GM19455 (cell line): ENCODE measurements around the gene PPP2R2D.

Experiments used
- ATAC-seq: cut with Tn5 transposase; IDR thresholded peaks from one replicate; pipeline ENCODE4 v1.9.1; 2021; ENCODE audit not compliant: unreplicated experiment

The PPP2R2D gene

GRCh38 chr10:131996466-131997365 is 95.9 kb downstream of the PPP2R2D start:
- ATAC-seq: no peak

- no peak for ATAC-seq
These were observed 96.7 kb downstream of the PPP2R2D start for GRCh38 chr10:131997366-131998049.

GRCh38 chr10:131998050-131998844 is 97.4 kb downstream of the PPP2R2D start:
- no peak for ATAC-seq

- ATAC-seq: no peak
These were observed 98.3 kb downstream of the PPP2R2D start for GRCh38 chr10:131998845-131999681.

GRCh38 chr10:132001238-132001972 is 100.6 kb downstream of the PPP2R2D start:
- no peak for ATAC-seq

GRCh38 chr10:132002004-132002403 is 101.2 kb downstream of the PPP2R2D start:
- ATAC-seq: no peak

GRCh38 chr10:132003282-132003924 is 102.6 kb downstream of the PPP2R2D start:
- no peak for ATAC-seq

- ATAC-seq: no peak
These were observed 103.2 kb downstream of the PPP2R2D start for GRCh38 chr10:132004052-132004451.

GRCh38 chr10:132005147-132005546 is 104.3 kb downstream of the PPP2R2D start:
- ATAC-seq: no peak

GRCh38 chr10:132006966-132007365 is 106.2 kb downstream of the PPP2R2D start:
- no peak for ATAC-seq

GRCh38 chr10:132007681-132008080 is 106.9 kb downstream of the PPP2R2D start:
- ATAC-seq: no peak
